Duodenal mucosa (tissue), 2 donors: ENCODE results near the gene PRPF19.
A peak's percentile ranks its signal among the peaks of the same experiment; 100 is the strongest.

Experiments
- H3K27ac ChIP-seq: one replicate; pipeline ENCODE4 v1.7.0; 2013; ENCODE audit warnings: low read depth, low read length
- H3K27me3 ChIP-seq, 2 donors: one replicate each; pipeline ENCODE4 v1.7.0; 2013; ENCODE audit warnings: low read length in 2 of 2, control low read depth in 1 of 2; ENCODE audit not compliant: insufficient read depth in 2 of 2, control insufficient read depth in 1 of 2
- H3K36me3 ChIP-seq, 2 donors: one replicate each; pipeline ENCODE4 v1.7.0; 2013; ENCODE audit warnings: low read length in 2 of 2, control low read depth in 1 of 2; ENCODE audit not compliant: insufficient read depth in 2 of 2, control insufficient read depth in 1 of 2
- H3K4me1 ChIP-seq, 2 donors: one replicate each; pipeline ENCODE4 v1.7.0; 2013; ENCODE audit warnings: low read length in 2 of 2, control low read depth in 1 of 2; ENCODE audit not compliant: insufficient read depth in 2 of 2, control insufficient read depth in 1 of 2
- H3K4me3 ChIP-seq, 2 donors: one replicate each; pipeline ENCODE4 v1.7.0; 2013; ENCODE audit warnings: low read length in 2 of 2, low read depth in 1 of 2
- H3K9ac ChIP-seq, 2 donors: one replicate each; pipeline ENCODE4 v1.7.0; 2013; ENCODE audit warnings: low read length in 2 of 2, low read depth in 1 of 2
- H3K9me3 ChIP-seq, 2 donors: one replicate each; pipeline ENCODE4 v1.7.0; 2013; ENCODE audit warnings: low read length in 2 of 2, control low read depth in 1 of 2; ENCODE audit not compliant: control insufficient read depth in 1 of 2

PRPF19 gene

DNA sequence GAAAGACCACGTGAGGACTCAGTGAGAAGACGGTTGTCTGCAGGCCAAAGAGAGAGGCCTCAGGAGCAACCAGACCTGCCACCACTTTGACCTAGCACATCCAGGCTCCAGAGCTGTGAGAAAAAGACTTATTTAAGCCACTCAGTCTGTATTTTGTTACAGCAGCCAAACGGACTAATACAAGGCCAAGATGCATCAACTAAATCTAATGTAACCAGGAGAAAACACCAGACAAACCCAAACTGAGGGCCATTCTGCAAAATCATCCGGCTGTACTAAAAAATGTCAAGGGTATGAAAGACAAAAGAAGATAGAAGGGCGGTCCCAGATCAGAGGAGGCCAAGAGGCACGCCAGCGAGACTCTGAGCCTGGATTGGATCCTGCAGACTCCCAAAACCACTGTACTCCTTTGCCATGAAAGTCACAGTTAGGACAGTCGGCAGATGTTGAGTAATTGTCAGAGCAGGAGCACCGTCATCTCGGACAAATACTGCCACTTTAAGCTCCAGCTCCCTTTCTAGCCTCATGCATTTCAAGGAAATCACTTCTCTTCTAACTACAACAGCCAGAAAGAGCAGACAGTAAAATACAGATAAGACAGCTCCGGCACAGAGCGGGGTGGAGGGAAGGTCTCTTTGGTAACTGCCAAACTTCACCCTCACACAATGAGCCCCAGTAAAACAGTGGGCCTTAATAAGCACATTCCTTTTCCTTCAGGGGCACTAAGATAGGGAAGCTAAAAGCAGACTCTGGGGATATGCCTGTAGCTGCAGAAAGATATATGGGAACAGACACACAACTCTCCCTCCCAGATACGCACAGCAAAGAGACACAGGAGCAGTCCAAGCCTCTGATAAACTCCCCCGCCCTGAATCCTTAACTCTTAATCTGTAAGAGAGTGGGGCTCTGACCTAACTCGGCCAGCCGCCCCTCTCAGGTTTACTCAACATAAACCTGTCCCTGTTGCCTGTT is 42.5 kb downstream of the PRPF19 start:
- Histone ChIP-seq H3K36me3 (no peaks in the 10 kb centered on the region), H3K9me3 (no peaks in the 10 kb centered on the region), H3K4me1 (no peaks in the 10 kb centered on the region)

DNA sequence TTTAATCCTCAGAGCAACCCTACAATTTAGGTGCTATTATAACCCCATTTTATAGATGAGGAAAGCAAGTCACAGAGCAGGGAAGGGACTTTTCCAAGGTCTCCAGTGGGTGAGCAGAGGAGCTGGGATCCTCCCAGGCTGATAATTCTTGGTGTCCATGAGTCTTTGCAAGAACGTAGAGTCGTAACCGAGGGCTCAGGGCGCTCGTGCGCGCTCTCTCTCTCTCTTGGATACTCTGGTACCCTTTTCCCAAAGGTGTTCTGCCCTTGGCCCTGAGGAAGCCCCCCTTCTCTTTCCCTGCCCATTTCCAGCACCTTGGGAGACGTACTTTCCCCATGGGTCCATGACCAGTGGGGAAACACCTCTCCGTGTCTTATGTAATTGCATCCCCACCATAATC is 44.2 kb downstream of the PRPF19 start:
- H3K4me1 ChIP-seq = no peaks in the 10 kb centered on the region
- no peak overlapping the region for H3K4me3 ChIP-seq
- H3K36me3 ChIP-seq = no peaks in the 10 kb centered on the region
- no peak overlapping the region for H3K9ac ChIP-seq
- no peak overlapping the region for H3K27ac ChIP-seq
- no peaks in the 10 kb centered on the region for H3K9me3 ChIP-seq
- no peaks in the 10 kb centered on the region for H3K27me3 ChIP-seq

More for the DNA sequence above, 42.5 kb downstream of the PRPF19 start:
- H3K27me3 ChIP-seq = no peaks in the 10 kb centered on the region
- H3K27ac ChIP-seq = no peak overlapping the region
- H3K9ac ChIP-seq = no peak overlapping the region
- no peak overlapping the region for H3K4me3 ChIP-seq

DNA sequence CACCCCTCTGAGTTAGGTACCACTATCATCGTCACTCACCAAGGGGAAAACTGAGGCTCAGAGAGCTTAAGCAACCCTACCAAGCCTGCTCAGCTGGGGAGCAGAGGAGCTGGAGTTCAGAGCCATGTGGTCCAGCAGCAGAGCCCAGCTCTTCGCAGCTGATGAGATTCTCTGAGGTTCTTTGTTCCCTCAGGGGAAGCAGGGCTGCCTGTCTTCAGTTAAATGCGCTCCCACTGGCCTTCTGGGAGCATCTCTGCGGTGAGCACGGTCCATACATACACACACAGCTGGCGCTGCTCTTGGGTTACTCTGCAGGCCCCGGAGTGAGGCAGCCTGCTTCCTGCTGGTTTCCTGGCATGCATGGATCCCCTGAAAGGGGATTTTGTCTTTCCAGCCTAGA is 45.4 kb downstream of the PRPF19 start:
- Histone ChIP-seq H3K4me1 (no peaks in the 10 kb centered on the region), H3K4me3 (no peak overlapping the region), H3K36me3 (no peaks in the 10 kb centered on the region), H3K9me3 (no peaks in the 10 kb centered on the region), H3K9ac (no peak overlapping the region), H3K27ac (no peak overlapping the region), H3K27me3 (no peaks in the 10 kb centered on the region)

DNA sequence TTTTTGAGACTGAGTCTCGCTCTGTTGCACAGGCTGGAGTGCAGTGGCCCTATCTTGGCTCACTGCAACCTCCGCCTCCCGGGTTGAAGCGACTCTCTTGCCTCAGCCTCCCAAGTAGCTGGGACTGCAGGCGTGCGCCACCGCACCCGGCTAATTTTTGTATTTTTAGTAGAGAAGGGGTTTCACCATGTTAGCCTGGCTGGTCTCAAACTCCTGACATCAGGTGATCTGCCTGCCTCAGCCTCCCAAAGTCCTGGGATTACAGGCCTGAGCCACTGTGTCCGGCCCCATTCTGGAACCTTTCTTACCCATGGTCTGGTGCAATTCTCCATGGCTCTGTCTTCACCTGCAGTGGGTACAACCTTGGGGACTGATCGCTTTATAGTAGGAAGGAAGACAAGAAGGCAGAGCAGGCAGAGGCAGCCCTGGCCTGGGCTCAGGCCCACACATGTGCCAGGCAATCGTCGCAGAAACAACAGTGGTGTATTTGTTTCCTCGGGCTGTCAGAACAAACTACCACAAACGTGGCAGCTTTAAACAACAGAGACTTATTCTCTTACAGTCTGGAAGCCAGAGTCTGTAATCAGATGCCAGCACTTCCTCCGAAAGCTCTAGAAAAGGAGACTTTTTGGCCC is 46.7 kb downstream of the PRPF19 start:
- Histone ChIP-seq H3K27me3 (no peaks in the 10 kb centered on the region), H3K4me3 (no peak overlapping the region), H3K27ac (no peak overlapping the region), H3K36me3 (no peaks in the 10 kb centered on the region), H3K4me1 (peaks cover 6 to 10% of the 10 kb centered on the region in 2 donors), H3K9me3 (no peaks in the 10 kb centered on the region), H3K9ac (no peak overlapping the region)

DNA sequence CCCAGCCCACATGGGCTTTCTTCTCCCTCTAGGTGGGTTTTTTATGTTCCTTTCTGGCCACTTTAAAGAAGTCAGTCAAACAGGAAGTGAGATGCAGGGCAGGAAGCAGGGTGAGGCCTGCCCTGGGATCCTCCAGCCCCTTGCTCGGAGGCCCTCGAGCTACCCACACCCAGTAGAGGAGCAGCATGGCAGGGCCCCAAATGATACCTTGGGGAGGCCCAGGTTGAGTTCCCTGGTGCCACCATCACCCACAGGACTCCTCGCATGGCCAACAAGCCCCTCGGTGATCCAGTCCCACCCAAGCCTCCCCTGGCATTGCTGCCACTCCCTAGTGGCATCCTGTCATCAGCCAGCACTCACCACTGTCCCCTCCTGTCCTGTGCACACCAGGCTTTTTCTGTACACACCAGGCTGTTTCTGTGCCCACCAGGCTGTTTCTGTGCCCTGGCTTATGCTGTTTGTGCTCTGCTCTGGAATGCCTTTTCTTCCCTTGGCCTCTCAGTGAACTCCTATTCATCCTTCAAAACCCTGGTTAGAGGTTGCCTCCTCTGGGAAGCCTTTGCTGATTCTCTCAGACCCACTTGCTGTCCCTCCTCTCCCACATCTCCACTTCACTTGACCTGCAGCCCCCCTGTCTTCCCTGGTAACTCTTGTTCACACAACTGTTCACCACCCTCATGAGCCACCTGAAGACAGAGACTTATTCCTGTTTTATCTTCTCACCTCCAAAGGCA is 47.5 kb downstream of the PRPF19 start:
- H3K27ac ChIP-seq = no peak overlapping the region
- H3K36me3 ChIP-seq = no peaks in the 10 kb centered on the region
- peaks cover 7 to 18% of the 10 kb centered on the region in 2 donors for H3K4me1 ChIP-seq
- no peak overlapping the region for H3K4me3 ChIP-seq
- no peaks in the 10 kb centered on the region for H3K9me3 ChIP-seq
- no peaks in the 10 kb centered on the region for H3K27me3 ChIP-seq
- no peak overlapping the region for H3K9ac ChIP-seq

DNA sequence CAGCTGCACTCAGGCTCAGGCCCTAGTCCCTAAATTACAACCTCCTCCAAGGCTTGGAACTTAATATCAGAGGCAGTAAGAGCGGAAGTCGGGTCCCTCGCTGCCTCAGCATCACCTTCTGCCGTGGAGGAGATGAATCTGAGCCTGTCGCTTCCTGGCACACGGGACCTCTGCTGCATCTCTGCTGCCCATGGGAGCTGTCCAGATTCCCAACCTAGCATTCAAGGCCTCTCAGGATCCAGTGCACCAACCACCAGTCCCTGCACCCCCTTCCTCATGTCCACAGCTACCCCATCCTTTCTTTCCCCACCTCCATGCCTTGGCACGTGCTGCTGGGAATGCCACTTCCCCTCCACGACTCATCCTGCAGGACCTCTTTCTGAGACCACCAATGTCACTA is 48.1 kb downstream of the PRPF19 start:
- H3K4me3 ChIP-seq = no peak overlapping the region
- no peak overlapping the region for H3K9ac ChIP-seq
- no peaks in the 10 kb centered on the region for H3K27me3 ChIP-seq
- no peak overlapping the region for H3K27ac ChIP-seq
- H3K4me1 ChIP-seq = peaks cover 10 to 25% of the 10 kb centered on the region in 2 donors
- peaks cover 0 to 3% of the 10 kb centered on the region in 2 donors for H3K36me3 ChIP-seq
- no peaks in the 10 kb centered on the region for H3K9me3 ChIP-seq

DNA sequence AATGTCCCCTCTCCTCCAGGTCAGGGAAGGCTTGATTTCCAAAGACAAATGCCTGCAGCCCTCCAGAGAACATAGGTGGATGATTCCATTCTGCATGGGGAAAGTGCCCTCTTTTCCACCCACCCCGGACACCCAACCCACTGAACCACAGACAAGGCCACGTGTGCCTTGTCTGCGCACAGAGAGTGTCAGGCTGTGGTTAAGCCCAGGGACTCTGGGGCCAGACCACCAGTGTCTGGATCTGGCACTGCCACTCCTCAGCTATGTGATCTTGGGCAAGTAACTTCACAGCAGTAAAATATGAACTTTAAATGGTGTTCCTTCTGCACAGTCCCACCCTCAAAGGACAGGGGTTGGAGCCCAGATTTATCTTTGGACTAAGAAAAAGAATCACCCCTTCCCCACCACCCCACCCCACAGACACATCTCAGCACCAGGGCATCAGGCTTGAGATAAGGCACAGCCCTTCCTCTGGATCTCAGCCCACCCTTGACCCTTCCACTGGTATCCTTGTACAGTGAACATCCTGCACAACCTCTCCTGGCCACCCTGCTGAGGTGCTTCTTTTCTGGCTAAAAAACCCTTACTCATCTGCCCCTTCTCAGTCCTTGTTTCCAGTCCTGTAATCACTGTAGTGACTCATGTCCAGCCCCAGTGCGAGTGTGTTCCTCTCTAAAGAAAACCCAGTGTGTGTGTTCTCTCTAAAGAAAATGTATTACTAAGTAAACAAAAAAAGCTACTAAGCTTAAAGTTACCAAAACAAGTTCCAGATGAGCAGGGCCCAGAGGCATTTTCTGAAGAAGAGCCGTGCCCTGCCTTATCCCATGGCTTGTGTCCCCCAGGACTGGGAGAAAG is 48.8 kb downstream of the PRPF19 start:
- no peak overlapping the region for H3K9ac ChIP-seq
- H3K4me3 ChIP-seq = no peak overlapping the region
- peaks cover 0 to 3% of the 10 kb centered on the region in 2 donors for H3K36me3 ChIP-seq
- H3K27me3 ChIP-seq = no peaks in the 10 kb centered on the region
- no peaks in the 10 kb centered on the region for H3K9me3 ChIP-seq
- no peak overlapping the region for H3K27ac ChIP-seq
- peaks cover 12 to 28% of the 10 kb centered on the region in 2 donors for H3K4me1 ChIP-seq

DNA sequence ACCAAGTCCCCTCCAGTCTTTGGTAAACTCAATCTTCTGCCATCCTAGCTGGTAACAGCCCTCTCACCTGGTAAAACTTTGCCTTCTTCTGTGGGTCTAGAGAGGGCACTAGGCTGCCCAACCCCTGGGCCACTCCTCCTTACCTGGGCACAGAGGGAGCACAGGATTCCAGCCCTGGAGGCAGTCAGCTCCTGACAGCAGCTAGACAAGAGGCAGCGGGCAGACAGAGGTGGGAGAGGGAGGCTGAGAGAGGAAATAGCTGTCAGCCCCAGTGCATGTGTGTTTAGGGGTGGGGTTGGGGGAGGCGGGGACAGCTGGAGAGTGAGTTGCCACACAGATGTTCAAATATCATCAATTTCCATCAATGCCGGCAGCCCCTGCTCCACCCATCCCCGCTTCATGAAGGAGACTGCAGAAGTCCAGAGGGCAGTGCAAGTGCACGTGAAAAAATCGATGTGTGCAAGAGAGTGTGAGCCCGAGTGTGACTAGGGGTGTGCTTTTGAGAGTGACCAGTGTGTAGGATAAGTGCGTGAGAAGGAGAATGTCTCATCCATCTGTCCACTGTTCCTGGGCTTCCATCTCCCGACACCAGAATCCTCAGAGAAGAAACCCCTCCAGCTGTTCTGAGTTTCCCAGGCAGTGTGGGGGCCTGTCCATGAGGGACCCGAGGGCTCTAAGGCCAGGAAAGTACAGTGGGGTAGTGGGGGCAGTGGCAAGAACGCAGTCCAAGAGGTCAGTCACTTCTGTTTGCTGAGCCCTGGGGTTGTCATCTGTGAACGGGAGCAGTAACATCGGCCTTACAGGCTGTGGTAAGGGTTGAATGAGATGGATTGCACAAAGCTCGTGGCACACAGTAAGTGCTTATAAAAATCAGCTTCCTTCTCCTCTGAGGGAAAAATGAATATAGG is 50.4 kb downstream of the PRPF19 start, which contains the start of gene PTGDR2:
Gene PTGDR2, minus strand, starts transcription at position 225 of the 908 bp plus-strand sequence. CDS start 2,228 bp downstream, outside the sequence.
- peak within 1 kb of the TSS in 1 of 2 donors; percentile 43 for H3K9ac ChIP-seq
- no peaks in the 10 kb centered on the region for H3K9me3 ChIP-seq
- H3K36me3 ChIP-seq = peaks cover 0 to 12% of the 10 kb centered on the region in 2 donors
- H3K27ac ChIP-seq = no peak within 1 kb of the TSS
- H3K4me1 ChIP-seq = peaks cover 23 to 40% of the 10 kb centered on the region in 2 donors
- peak within 1 kb of the TSS; percentile 24 to 58 for H3K4me3 ChIP-seq
- H3K27me3 ChIP-seq = no peaks in the 10 kb centered on the region
